ENCODE measurements around the gene F2RL3. TPM values are rescaled to one million over a fixed set of nuclear protein-coding genes. Genes with fewer than 3 reads are reported as not detected.

The F2RL3 gene
- total RNA-seq, 6 experiments from 2014 or later, result 0.07 to 0.62 (median 0.28) TPM

Small RNAs within 50 kb of the gene (small RNA-seq; reads per million reads assigned to genes)
- gene RN7SL823P (0 reads per million in 2 experiments), gene RN7SL835P (0 reads per million in 2 experiments)

Other genes starting within 250 kb of the F2RL3 start
- 10 to 100 TPM; 34.7 to 76.5 (median 41.2) TPM for gene SMIM7, start 228.9 kb upstream of the F2RL3 start, total RNA-seq
- 1 to 10 TPM; 2.7 to 8.3 (median 5.3) TPM for gene TMEM38A, start 227.9 kb upstream of the F2RL3 start, total RNA-seq
- under 1 TPM in 1 of 6 experiments, not detected in 5; 0.09 TPM for gene NWD1, start 169.2 kb upstream of the F2RL3 start, total RNA-seq
- 10 to 100 TPM; 10.6 to 20.9 (median 13.6) TPM for gene SIN3B, start 59.6 kb upstream of the F2RL3 start, total RNA-seq
- 1 to 10 TPM in 4 of 6 experiments, under 1 TPM in 2; 0.90 to 1.8 (median 1.2) TPM for gene CPAMD8, start 137.8 kb downstream of the F2RL3 start, total RNA-seq
- 1 to 10 TPM; 3.7 to 8.5 (median 5.8) TPM for gene HAUS8, start 186.5 kb downstream of the F2RL3 start, total RNA-seq
- 10 to 100 TPM; 25.4 to 38.7 (median 36.0) TPM for gene MYO9B, start 186.8 kb downstream of the F2RL3 start, total RNA-seq